Bone marrow (tissue), 2 donors: Measurements from ENCODE around the gene FRMD4A.
"Not testable (repeated sequence)": the region's sequence is repeated elsewhere in the genome, so short reads cannot be mapped to it uniquely, and the experiment has no call there.

Source experiments
- DNase-seq, 2 donors: peaks; one replicate each; lab custom pipeline; 2025; lab: John Stamatoyannopoulos, UW

FRMD4A gene

GRCh38 chr10:13946209-13946460 lies 384.6 kb downstream of the FRMD4A start:
- DNase-seq: no peak

DNA sequence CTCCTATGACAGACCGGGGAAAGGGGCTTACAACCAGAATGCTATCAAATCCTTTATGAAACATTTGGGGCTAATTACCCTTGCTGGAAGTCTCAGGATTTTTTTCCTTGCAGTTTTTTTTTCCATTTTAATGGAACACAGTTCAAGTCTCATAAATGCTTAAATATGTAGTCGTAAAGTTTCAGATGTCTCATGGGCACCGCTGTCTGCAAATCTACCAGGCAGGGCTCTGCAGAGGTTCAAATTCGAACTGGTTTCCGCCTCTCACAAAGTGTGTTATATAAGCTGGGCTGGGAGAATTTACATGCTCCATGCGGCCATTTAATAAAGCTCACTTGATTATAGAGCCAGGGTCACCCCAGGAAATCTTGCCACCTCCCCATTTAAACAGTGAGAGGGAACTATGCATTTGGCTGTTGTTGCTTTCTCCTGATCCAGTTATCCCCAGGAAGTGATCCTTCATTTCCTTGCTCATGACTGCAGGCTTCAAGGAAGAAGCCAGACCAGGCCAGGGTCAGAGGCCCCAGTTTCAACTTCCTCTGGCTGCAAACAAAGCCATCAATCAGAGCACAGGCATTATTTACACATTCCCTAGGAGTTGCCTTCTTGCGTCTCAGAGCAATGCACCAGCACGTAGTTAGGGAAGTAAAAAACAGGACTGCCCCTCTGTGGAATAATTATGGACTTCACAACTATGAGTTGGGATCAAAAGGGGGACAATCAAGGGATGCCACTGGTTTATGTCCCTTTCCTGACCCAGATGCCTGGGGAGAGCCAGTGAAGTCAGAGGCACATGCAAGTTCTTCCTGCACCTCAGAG lies 385.1 kb downstream of the FRMD4A start:
- no peak for DNase-seq

DNA sequence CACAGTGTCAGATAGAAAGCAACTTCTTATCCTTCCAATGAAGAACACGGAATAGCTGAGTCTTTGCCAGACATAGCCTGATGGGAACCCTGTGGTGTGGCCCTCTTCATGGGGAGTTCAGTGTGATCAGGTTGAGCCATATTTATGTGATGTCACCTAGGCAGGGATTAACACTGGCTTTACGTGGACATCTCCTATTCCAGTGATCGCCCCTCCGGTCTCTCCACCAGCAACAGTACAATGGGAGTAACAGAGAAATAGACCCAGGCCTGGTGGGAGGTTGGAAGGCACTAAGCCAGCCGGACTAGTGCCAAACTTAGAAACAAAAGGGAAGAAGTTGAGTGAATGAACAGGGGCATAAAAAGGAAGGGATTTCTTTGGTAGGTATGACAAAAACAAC lies 385.9 kb downstream of the FRMD4A start:
- DNase-seq: no peak

DNA sequence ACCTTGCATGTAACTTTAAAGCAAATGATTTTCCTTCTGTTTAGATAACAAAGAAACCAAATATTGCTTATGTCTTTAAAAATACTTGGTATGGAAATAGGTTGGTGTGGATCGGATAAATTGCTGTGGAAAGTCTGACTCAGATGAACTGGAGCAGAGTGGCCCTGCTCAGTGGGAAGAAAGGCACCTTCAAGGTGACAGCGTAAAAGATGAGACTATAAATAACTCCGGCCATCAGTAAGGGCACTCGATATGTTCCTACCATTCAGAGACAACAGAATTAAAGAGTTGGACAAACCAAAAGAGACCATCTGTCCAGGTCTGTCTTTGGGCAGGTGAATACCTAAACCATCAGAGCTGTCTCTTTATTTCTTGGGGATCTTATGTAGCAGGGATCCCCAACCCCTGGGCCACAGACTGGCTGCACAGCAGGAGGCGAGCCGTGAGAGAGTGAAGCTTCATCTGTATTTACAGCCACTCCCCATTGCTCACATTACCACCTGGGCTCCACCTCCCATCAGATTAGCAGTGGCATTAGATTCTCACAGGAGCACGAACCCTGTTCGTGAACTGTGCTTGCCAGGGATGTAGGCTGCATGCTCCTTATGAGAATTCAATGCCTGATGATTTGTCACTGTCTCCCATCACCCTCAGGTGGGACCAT lies 386.9 kb downstream of the FRMD4A start:
- DNase-seq: no peak

DNA sequence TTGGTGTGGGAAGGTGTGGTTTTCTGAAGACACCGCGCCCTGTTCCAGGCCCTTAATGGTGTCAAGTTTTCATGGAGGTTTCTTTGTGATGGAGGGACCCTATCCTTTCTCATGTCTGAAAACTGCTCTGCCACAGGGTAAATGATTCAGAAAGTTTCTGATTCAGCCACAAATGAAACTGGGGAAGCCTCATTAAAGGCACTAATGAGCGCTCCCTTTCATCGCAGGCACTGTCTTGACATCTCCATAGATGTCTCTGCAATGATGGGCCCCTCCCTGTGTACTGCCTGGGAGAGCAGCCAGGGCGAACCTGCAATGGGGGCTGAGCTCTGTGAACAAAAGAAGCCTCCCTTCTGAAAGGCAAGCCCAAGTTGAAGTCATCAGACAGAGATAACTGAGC lies 388.7 kb downstream of the FRMD4A start:
- no peak for DNase-seq

GRCh38 chr10:13939391-13939790 lies 391.3 kb downstream of the FRMD4A start:
- DNase-seq: no peak

GRCh38 chr10:13938950-13939349 lies 391.8 kb downstream of the FRMD4A start:
- DNase-seq: no peak

DNA sequence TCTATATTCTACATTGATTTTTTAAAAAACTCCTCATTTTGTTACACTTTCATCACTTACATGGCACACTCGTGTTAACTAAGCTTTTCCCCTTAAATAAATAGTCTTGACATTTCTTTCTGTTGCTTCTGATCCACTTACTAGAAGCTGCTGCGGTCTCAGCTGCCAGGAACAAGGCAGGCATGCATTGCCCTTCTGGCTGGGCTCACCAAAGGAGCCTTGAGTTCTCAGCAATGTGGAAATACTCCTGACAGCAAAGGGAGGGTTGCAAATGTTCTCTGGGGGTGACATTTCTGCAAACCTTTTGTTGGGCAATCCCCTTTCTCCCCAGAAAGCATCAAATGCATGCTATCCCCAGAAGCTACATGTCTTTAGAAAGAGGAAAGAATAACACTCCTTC lies 393.9 kb downstream of the FRMD4A start:
- no peak for DNase-seq

DNA sequence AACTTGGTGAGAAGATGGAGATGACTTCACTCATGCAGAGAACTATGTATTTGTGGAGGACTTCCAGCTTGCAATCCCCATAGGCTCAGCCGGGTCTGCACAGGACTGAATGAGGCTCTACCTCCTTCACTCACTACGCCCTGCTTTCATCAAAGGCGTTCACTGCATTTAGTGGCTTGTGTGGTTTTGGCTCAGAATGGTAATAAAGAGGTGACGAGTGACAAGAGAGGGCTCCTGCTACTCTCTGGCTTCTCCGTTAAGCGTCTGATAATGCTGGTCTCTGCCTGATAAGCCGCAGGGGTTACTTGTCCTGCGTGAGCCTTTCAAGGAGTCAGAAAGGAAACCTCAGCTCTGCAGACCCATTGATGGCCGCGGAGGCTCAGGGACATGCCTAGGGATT lies 400.6 kb downstream of the FRMD4A start:
- DNase-seq: no peak

DNA sequence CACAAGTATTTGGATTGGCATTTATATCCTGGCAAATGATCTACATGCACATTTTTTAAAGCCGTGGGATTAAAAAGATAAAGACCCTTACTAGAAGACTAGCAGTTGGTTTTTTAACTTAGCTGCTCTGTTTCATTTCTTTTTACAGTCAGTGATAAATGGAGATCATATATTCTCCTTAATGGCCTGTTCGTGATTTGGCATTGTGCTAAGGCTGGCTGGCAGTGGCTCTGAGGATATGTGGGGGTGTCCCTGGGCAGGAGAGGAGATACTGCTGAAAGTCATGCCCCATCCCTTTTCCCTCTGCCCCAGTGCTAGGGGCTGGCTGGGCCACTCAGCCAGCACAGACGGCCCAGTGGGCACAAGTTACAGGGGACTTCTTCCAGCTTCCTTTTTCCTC lies 402.3 kb downstream of the FRMD4A start:
- no peak for DNase-seq

DNA sequence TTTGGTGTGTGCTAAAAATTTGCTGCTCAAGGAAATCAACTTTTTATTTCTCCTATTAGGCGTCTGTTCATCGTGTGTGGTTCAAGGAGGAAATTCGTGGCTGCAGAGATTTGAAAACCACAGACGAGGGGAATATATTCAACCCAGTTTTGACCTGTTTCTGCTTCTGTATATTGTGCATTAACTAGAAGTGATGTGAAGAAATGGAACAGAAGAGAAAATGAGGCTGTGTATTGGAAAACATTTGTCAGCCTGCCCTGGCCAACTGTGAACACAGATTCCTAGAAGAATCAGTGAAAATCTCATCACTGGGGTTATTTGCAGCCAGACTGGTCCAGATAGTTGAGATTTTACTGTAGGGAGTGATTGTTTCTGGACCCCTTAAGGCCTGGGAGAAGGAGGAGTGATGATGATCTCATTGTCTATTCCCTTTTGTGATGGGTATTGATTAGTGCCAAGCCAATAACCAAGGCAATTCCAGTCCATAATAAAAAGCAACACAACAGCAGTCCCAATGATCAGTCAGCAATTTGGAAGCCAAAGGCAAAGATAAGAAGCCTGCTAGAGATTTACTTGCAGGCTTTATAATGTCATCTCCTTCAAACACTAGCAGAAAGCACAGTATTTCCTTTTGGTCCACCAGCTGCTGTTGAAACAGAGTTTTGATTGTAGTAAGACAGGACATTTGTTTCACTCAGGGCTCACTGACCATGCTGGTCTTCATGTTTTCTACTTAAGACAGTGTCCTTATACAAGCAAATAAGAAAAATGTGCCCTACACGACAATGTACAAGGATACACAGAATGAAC lies 404.5 kb downstream of the FRMD4A start:
- DNase-seq: no peak

DNA sequence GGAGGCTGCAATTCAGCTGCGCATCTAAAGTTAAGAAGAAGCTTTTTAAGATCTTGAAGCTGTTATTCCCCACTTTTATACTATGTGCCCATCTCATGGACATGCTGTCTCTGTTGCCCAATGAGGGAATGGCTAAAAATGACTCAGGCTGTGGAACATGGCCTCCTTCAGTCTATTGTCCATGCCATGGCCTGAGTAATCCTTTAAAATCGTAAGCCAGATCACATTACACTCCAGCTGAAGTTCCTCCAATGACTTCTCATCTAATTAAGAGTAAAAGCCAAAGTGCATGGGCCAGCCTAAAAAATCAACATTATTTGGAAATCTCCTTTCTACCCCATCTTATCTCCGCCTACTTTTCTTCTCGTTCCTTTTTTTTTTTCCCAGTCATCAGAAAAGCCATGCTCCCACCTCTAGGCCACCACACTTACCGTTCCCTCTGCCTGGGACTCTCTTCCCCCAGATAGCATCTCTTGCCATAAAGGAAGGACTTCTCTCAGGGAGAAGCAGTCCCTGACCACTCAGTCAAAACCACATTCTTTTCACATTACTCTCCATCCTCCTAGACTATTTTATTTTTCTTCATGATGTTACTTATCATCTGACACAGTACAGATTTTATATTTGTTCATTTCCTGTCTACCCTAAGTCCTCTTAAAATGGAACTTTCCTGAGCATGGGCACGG lies 406.5 kb downstream of the FRMD4A start:
- DNase-seq: no peak

GRCh38 chr10:13922586-13922985 lies 408.1 kb downstream of the FRMD4A start:
- DNase-seq: no peak

DNA sequence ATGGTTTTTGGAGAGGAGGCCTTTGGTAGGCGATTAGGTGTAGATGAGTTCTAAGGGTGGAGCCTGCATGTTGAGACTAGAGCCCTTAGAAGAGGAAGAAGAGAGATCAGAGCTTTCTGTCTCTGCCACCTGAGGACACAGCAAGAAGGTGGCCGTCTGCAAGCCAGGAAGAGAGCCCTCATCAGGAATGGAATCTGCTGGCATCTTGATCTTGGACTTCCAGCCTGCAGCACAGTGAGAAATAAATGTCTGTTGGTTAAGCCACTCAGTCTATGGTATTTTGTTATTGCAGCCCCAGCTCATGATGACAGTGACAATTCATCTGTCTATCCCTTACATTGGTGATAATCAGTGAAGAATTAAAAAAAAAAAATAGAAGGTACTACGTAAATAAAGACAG lies 408.8 kb downstream of the FRMD4A start:
- DNase-seq: no peak

- DNase-seq: not testable (repeated sequence)
Observed at GRCh38 chr10:13921131-13921530, 409.6 kb downstream of the FRMD4A start.

DNA sequence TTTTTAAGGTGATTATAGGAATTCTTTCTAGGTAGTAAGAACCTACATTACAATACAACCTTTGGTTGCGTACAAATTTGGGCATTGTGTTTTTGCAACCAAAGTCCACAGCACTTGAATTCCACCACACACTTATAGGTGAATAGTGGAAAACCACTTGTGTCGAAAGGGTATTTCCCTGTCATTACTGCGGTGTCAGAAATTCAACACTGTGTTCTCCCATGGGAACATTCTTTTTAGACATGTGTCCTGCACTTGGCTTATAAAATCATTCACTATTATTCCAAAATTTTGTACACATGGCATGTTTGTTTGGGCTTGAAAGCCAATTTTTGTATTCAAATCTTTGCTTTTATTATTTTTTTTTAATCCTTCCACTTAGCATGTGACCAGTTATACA lies 410.3 kb downstream of the FRMD4A start:
- DNase-seq: no peak

GRCh38 chr10:13920031-13920430 lies 410.7 kb downstream of the FRMD4A start:
- DNase-seq: no peak

DNA sequence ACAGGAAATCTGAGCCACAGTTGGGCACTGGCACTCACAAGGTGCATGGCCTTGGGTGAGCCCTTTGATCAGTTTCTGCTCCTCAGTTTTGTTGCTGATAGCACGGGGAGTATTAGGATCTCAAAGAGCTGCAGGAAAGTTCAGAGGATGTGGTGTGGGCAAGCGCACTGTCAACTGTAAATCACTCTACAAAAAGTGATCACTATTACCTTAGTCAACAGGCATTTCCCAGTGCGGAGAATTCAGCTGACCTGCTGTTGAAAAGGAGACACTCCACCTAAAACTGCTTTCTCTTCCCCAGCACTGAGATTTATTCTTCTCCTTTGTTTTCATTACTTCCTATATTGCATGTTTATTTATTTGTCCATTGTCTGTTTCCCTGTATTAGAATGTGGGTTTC lies 412.9 kb downstream of the FRMD4A start:
- no peak for DNase-seq

GRCh38 chr10:13916384-13916947 lies 414.3 kb downstream of the FRMD4A start:
- DNase-seq: no peak

DNA sequence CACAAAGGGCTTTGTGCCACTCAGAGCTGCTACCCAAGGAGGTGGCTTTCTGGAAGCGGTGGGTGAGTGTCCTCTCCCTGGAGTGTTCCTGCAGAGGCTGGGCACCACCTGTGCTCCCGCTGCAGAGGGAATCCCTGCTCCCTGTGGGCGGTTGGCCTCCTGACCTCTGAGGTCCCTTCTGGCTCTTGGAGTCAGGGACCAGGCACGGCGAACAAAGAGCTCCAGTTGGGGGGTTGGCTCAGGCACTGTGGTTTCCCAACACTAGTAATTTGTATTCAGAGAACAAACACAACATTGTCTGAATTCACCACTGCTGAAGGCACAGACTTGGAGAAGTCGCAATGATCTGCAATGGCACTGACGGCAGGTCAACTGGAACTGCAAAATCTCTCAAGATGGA lies 415.0 kb downstream of the FRMD4A start:
- no peak for DNase-seq

DNA sequence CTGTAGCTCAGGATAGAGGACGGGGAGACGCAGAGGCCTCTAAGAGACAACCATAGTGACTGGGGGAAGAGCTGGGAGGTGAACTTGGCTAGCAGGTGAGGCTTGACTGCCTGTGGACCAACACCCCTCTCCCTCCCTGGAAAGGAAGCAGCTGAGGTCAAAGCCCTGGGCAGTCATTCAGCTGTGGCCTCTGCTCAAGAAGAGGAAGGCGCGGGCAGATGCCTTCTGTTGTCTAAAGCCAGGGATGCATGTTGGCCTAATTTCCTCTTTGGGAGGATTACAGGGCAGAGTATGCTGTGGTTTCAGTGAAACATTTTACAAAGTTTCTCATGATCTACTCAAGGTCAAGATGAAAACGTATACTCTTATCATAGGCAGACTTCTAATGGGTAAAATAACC lies 416.8 kb downstream of the FRMD4A start:
- no peak for DNase-seq

DNA sequence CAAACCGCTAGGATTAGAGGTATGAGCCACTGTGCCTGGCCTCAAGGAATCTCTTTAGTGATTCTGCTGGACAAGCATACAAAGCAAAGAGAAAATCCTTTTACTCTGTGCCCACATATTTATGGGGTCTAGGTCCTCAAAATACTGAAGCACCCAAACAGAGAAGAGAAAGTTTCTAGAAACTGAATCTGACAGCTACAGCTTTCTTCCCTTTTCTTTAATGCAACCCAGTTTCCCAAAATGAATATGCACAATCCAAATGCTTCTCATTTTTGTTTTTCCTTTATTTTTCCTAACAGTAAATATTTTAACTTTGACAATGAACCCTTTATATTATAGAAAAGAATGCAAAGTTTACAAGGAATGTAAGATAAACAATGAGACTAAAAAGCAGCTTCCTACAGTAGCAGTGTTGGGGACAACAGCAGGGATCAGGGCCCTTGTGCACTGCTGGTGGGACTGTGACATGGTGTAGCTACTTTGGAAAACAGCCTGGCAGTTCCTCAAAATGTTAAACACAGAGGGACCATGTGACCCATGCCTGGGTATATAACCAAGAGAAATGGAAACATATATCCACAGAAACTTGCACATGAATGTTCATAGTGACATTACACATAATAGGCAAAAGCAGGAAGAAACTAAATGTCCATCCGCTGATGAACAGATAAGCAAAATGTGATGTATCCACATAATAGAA lies 418.8 kb downstream of the FRMD4A start:
- DNase-seq: no peak
